HG03575 (cell line): ENCODE measurements around the gene KDM1A.
"Not testable (repeated sequence)": the region's sequence is repeated elsewhere in the genome, so short reads cannot be mapped to it uniquely, and the experiment has no call there.

Experiments used
- ATAC-seq: cut with Tn5 transposase; IDR thresholded peaks from one replicate; pipeline ENCODE4 v1.9.1; 2021; ENCODE audit not compliant: unreplicated experiment, insufficient number of reproducible peaks, low FRiP score; ENCODE audit errors: extremely low read depth

The KDM1A gene

GRCh38 chr1:23007106-23007505 is 12.2 kb upstream of the KDM1A start:
- ATAC-seq, result no peak

GRCh38 chr1:23008901-23009300 is 10.4 kb upstream of the KDM1A start:
- no peak for ATAC-seq

- not testable (repeated sequence) for ATAC-seq
Measured at GRCh38 chr1:23010025-23010424, 9.2 kb upstream of the KDM1A start.

DNA sequence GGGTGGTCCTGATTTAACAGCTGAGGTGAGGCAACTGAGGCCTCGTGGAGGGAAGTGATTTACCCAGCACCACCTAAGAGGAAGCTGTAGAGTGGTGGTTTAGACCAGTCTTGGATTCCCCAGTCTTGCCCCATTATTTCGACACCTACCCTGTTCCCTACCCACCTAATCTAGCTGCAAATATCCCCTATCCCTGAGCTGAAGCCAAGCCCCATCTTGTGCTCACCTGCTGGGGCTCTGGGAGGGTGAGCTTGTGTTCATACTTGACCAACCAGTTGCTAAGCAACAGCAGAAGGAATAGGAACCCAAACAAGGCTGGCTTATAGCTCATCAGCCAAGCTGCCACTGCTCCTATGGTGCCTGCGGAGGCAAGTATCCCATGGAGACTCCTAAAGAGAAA is 5.6 kb upstream of the KDM1A start:
- ATAC-seq, result no peak

DNA sequence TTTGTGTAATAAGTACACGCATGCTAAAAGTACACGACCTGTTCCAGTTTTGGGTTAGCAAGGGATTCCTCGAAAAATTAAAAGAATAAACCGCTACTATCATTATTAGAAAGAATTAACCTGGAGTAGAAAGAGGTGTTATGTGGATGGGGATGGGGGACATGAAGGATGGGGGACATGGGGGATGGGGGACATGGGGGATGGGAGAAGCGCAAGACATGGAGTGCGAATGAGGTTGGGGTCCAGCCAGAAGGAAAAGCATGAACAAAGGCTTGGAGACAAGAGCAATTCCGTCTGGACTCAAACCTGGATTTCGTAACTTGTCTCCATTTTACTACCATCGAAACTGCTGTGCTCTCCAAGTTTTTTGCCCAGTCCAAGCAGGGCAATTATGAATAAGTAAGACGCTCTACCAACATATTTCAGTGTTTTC is 591 bp upstream of the KDM1A start:
- ATAC-seq, result no peak

DNA sequence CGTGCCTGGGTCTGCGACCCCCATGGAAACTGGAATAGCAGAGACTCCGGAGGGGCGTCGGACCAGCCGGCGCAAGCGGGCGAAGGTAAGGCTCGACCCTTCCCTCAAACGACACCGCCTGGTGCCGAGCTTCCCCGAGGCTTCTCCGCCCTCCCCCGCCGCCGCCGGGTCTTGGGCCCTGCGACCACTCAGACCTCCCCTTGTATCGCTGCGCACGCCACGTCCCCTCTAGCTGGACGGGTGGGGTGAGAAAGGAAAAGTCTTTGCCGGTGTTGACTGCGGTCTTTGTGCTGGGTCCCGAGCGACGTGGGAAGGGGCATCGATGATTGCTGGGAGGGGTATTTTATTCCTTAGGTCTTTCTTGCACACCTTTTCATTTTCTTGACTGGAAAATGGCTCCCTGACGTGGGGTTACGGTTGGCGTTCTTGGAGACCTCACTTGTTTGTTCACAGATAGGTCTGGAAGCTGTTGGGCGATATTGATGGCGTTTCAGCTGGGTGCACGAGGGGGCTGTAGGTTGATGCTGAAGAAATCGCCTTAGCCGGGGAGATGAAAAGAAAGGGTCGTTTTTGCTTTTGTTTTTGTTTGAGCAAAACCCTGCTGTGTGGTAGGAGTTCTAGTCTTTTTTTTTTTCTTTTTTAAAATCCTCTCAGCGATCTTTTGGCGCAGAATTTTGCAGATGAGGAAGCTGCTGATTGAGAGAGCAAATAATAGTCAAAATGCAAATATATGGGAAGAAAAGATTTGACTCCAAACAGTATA is 776 bp downstream of the KDM1A start:
- no peak for ATAC-seq

DNA sequence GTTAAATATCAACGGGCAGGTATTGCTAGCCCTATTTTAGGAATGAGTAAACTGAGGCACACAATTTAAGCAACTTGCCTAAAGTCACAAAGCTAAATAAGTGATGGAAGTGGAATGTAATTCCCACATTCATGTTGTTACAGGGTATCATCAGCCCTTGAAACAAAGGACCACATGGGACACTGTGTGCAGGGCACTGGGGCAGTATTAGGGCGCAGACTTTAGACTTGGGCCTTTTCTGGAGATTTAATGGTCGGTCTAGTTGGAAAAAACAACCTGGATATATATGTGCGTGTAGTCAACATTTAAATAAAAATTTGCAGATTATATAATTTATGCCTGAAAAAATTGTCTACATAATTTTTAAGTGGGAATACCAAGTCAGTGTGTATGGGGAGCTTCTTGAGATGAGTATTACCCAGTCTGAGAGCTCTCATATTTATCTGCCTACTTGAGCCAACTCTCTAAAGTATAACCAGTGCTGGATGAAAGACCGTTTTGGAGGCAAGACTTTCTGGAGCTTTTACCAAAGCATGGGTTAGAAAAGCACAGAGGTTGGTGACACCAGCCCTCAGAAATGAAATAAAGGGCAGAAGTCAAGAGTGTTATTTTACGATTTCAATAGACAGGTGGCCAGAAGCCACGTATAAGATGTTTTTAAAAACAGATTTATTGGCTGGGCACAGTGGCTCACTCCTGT is 1.6 kb downstream of the KDM1A start:
- ATAC-seq, result no peak

GRCh38 chr1:23021834-23022233 is 2.6 kb downstream of the KDM1A start:
- ATAC-seq, result no peak

DNA sequence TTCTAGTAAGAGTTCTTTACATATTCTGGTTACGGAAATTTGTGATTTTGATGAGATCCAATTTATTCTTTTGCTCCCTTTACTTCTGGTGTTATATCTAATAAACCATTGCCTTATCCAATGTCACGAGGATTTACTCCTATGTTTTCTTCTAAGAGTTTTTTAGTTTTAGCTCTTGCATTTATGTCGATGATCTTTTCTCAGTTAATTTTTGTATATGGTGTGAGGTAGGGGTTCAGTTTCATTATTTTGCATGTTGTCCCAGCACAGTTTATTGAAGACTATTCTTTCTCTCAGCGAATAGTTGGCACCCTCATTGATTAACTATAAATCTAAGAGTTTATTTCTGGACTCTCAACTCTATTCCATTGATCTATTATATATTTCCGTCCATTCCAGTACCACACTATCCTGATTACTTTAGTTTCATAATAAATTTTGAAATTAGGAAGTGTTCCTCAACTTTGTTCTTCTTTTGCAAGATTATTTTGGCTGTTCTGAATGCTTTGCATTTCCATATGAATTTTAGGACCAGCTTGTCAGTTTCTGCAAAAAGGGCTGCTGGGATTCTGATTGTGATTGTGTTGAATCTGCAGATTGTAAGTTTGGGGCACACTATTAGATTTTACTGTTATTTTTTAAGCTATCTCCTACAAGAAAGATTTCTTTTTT is 4.0 kb downstream of the KDM1A start:
- no peak for ATAC-seq

- no peak for ATAC-seq
Measured at GRCh38 chr1:23026568-23026967, 7.3 kb downstream of the KDM1A start.

- ATAC-seq, result no peak
Measured at GRCh38 chr1:23027352-23027907, 8.2 kb downstream of the KDM1A start.

DNA sequence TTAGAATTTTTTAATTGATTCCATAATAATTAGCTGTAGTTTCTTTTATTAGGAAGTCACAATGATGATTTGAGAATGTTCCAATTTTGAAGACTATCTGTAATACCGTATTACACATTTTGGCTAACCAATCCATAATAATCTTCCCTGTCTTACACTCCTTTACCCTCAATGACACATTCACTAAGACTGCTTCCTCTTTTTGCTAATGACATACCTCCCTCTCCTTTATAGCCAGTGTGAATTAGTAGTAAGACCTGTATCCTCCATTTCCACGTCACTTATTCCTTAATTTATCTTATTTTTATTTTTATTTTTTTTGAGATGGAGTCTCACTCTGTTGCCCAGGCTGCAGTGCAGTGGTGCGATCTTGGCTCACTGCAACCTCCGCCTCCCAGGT is 10.1 kb downstream of the KDM1A start:
- ATAC-seq, result no peak

DNA sequence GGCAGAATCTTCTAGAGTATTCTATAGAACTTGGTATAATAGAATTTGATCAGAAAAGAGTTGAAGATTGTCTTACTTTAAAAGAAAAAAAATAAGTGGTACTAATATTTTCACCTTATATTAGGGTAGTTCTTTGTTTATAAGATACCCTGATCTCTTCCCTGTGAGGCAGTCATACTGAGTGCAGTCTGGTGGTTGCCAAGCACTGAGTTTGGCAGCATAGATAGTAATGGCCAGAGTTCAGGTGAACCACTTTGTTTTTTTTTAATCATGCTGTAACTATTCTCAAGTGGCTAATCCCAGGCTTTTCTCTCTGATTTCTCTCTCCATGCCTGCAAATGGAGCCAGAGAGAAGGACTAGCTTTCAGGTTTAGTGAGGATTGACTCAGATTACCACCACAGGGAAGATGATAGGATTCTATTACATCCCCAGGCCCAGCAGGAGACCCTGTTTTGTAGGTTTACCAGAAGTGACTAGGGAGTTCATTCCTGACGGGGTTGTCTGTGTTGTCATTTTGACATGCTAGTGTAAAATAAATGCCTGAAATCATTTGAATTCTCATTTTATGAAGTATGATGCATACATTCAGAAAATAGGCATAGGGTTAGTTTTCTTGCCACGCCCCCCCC is 16.7 kb downstream of the KDM1A start:
- ATAC-seq, result no peak

DNA sequence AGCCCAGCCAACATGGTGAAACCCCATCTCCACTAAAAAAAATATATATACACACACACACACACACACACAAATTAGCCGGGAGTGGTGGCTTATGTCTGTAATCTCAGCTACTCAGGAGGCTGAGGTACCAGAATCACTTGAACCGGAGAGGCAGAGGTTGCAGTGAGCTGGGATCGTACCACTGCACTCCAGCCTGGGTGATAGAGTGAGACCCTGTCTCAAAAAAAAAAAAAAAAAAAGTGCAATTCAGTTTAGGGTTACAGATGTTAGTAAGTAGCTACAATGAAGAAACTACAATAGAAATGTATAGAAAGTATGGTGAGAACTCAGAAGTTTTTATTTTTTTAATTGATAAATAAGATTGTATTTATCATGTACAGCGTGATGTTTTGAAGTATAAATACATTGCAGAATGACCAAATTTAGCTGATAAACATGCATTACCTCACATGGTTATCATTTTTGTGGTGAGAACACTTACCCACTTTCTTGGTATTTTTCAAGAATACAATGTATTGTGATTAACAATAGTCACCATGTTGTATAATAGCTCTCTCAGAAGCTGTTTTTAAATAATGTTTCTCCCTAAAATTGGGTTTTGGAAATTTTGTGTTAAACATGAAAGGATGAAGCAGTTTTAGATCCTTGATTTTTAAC is 17.9 kb downstream of the KDM1A start:
- ATAC-seq, result no peak

DNA sequence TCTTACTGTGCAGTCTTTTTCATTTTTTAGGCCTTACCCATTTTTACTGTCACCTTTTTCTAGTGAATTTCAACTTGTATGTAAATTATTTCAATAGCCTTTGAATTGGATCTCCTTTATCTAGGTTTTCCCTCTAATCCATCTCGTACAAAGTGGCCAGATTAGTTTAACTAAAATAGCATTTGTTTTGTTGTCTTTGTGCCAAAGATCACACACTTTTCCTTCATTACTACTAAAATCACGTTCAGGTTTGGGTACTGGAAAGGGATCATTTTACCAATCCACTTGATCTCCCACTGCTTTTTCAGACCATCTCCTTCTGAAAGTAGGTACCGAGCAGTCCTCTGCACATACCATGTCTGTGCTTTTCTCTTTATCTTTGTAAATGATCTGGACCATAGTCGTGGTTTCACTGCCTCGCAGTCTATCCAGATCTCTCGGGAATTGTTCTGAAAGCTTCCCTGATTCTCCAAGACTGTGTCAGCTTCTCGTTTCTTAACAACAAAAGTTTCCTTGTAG is 20.1 kb downstream of the KDM1A start:
- no peak for ATAC-seq

DNA sequence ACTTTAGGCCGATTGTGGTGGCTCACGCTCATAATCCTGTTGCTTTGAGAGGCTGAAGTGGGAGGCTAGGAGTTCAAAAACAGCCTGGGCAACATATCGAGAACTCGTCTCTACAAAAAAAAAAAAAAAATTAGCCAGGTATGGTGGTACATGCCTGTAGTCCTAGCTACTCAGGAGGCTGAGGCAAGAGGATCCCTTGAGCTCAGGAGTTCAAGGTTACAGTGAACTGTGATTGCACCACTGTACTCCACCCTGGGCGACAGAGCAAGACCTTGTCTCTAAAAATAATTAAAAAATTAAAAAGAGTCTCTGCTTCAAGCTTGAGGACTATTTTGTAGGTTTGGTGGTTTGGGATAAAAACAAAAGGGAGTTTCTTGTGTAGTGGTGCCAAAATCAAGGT is 21.2 kb downstream of the KDM1A start:
- ATAC-seq, result no peak

- ATAC-seq, result no peak
Measured at GRCh38 chr1:23044035-23044434, 24.8 kb downstream of the KDM1A start.

- no peak for ATAC-seq
Measured at GRCh38 chr1:23050201-23050600, 30.9 kb downstream of the KDM1A start.
